ENCODE results near the gene ETV6. TPM values are rescaled to one million over a fixed set of nuclear protein-coding genes. Genes with fewer than 3 reads are reported as not detected.

Gene ETV6
- total RNA-seq, 1 donor from 2014 or later = 14.7 TPM

GRCh38 chr12:11724888-11725311, 75.4 kb downstream of the ETV6 start:
- Histone ChIP-seq H3K9me3 (no peaks in the 10 kb centered on the region), H3K36me3 (no peaks in the 10 kb centered on the region), H3K27ac (no peak overlapping the region), H3K4me1 (peaks cover 33% of the 10 kb centered on the region), H3K4me3 (no peak overlapping the region), H3K27me3 (no peaks in the 10 kb centered on the region)
- intact Hi-C loops (cut with DNase I) = no loop called here
- no peak for DNase-seq (ENCODE audit: extremely low spot score in 2 of 2)
- TF ChIP-seq CTCF (IDR thresholded peaks at IDR 0.05) (no peak), POLR2A (IDR thresholded peaks at IDR 0.05) (no peak), POLR2AphosphoS5 (IDR thresholded peaks at IDR 0.05; ENCODE audit: insufficient read depth in 1 of 2, low read depth in 1 of 2) (no peak)

GRCh38 chr12:11725686-11726085, 76.2 kb downstream of the ETV6 start:
- no peak for DNase-seq (ENCODE audit: extremely low spot score in 2 of 2)
- no peaks in the 10 kb centered on the region for H3K27me3 ChIP-seq
- no peak for TF ChIP-seq POLR2A (IDR thresholded peaks at IDR 0.05)
- TF ChIP-seq POLR2AphosphoS5 (IDR thresholded peaks at IDR 0.05; ENCODE audit: insufficient read depth in 1 of 2, low read depth in 1 of 2) = no peak
- TF ChIP-seq CTCF (IDR thresholded peaks at IDR 0.05) = no peak
- no peak overlapping the region for H3K4me3 ChIP-seq
- H3K4me1 ChIP-seq = peaks cover 41% of the 10 kb centered on the region
- no peaks in the 10 kb centered on the region for H3K36me3 ChIP-seq
- no peak overlapping the region for H3K27ac ChIP-seq
- intact Hi-C loops (cut with DNase I) = no loop called here
- no peaks in the 10 kb centered on the region for H3K9me3 ChIP-seq

GRCh38 chr12:11726659-11727058, 77.2 kb downstream of the ETV6 start:
- intact Hi-C loops (cut with DNase I) = no loop called here
- DNase-seq (ENCODE audit: extremely low spot score in 2 of 2) = no peak
- Histone ChIP-seq H3K36me3 (no peaks in the 10 kb centered on the region), H3K4me1 (peaks cover 49% of the 10 kb centered on the region), H3K27ac (no peak overlapping the region), H3K27me3 (no peaks in the 10 kb centered on the region), H3K9me3 (no peaks in the 10 kb centered on the region), H3K4me3 (no peak overlapping the region)
- TF ChIP-seq POLR2A (IDR thresholded peaks at IDR 0.05) (no peak), POLR2AphosphoS5 (IDR thresholded peaks at IDR 0.05; ENCODE audit: insufficient read depth in 1 of 2, low read depth in 1 of 2) (no peak), CTCF (IDR thresholded peaks at IDR 0.05) (no peak)

- no peaks in the 10 kb centered on the region for H3K27me3 ChIP-seq
- H3K36me3 ChIP-seq = no peaks in the 10 kb centered on the region
- intact Hi-C loops (cut with DNase I) = no loop called here
- H3K27ac ChIP-seq = no peak overlapping the region
- peaks cover 53% of the 10 kb centered on the region for H3K4me1 ChIP-seq
- TF ChIP-seq POLR2AphosphoS5 (IDR thresholded peaks at IDR 0.05; ENCODE audit: insufficient read depth in 1 of 2, low read depth in 1 of 2) = no peak
- no peak for TF ChIP-seq CTCF (IDR thresholded peaks at IDR 0.05)
- TF ChIP-seq POLR2A (IDR thresholded peaks at IDR 0.05) = no peak
- DNase-seq (ENCODE audit: extremely low spot score in 2 of 2) = no peak
- no peaks in the 10 kb centered on the region for H3K9me3 ChIP-seq
- H3K4me3 ChIP-seq = no peak overlapping the region
Measured at GRCh38 chr12:11727133-11727664, 77.7 kb downstream of the ETV6 start.

- no peak overlapping the region for H3K4me3 ChIP-seq
- no peak overlapping the region for H3K27ac ChIP-seq
- intact Hi-C loops (cut with DNase I) = no loop called here
- no peak for DNase-seq (ENCODE audit: extremely low spot score in 2 of 2)
- no peaks in the 10 kb centered on the region for H3K9me3 ChIP-seq
- H3K4me1 ChIP-seq = peaks cover 56% of the 10 kb centered on the region
- H3K27me3 ChIP-seq = no peaks in the 10 kb centered on the region
- H3K36me3 ChIP-seq = no peaks in the 10 kb centered on the region
- TF ChIP-seq POLR2A (IDR thresholded peaks at IDR 0.05) (no peak), POLR2AphosphoS5 (IDR thresholded peaks at IDR 0.05; ENCODE audit: insufficient read depth in 1 of 2, low read depth in 1 of 2) (no peak), CTCF (IDR thresholded peaks at IDR 0.05) (no peak)
Measured at GRCh38 chr12:11728154-11728755, 78.8 kb downstream of the ETV6 start.

Measured in vagina (tissue), 2 donors.